ENCODE data around the gene SERPIND1. TPM values are rescaled to one million over a fixed set of nuclear protein-coding genes. Genes with fewer than 3 reads are reported as not detected.
A peak's percentile ranks its signal among the peaks of the same experiment; 100 is the strongest.
"Not testable (repeated sequence)": the region's sequence is repeated elsewhere in the genome, so short reads cannot be mapped to it uniquely, and the experiment has no call there.

SERPIND1 gene
- total RNA-seq, 4 donors from 2014 or later = 0.24 to 0.37 TPM; not detected in 2

GRCh38 chr22:20822240-20822639, 48.3 kb downstream of the SERPIND1 start:
- no peak for TF ChIP-seq CTCF (IDR thresholded peaks at IDR 0.05)
- DNase-seq (ENCODE audit: low spot score) = no peak
- no peak for ATAC-seq (ENCODE audit: low FRiP score)

GRCh38 chr22:20823264-20823663, 49.4 kb downstream of the SERPIND1 start:
- TF ChIP-seq CTCF (IDR thresholded peaks at IDR 0.05) = no peak
- ATAC-seq (ENCODE audit: low FRiP score) = no peak
- no peak for DNase-seq (ENCODE audit: low spot score)

GRCh38 chr22:20825216-20825615, 51.3 kb downstream of the SERPIND1 start:
- ATAC-seq (ENCODE audit: low FRiP score); DNase-seq (ENCODE audit: low spot score): not testable (repeated sequence)

GRCh38 chr22:20825624-20826023, 51.7 kb downstream of the SERPIND1 start:
- ATAC-seq (ENCODE audit: low FRiP score) (no peak), DNase-seq (ENCODE audit: low spot score) (no peak)
- TF ChIP-seq CTCF (IDR thresholded peaks at IDR 0.05) = no peak

- not testable (repeated sequence) for ATAC-seq (ENCODE audit: low FRiP score); DNase-seq (ENCODE audit: low spot score)
Observed at GRCh38 chr22:20826373-20827152, 52.6 kb downstream of the SERPIND1 start.

- no peak for TF ChIP-seq CTCF (IDR thresholded peaks at IDR 0.05)
- DNase-seq (ENCODE audit: low spot score) = no peak
- no peak for ATAC-seq (ENCODE audit: low FRiP score)
Observed at GRCh38 chr22:20829491-20830134, 55.7 kb downstream of the SERPIND1 start.

GRCh38 chr22:20833225-20833665, 59.3 kb downstream of the SERPIND1 start:
- ATAC-seq (ENCODE audit: low FRiP score) = peak; percentile 28
- no peak for DNase-seq (ENCODE audit: low spot score)
- TF ChIP-seq CTCF (IDR thresholded peaks at IDR 0.05) = no peak

- DNase-seq (ENCODE audit: low spot score) = no peak
- ATAC-seq (ENCODE audit: low FRiP score) = no peak
- no peak for TF ChIP-seq CTCF (IDR thresholded peaks at IDR 0.05)
Observed at GRCh38 chr22:20834206-20834605, 60.3 kb downstream of the SERPIND1 start.

Measured in omental fat pad (tissue), 4 donors.